DND-41 (cell line): Measurements from ENCODE around the gene CACNA2D3.

ENCODE experiments used
- ATAC-seq: fragments of 200-7000 bp; cut with Tn5 transposase; 3 replicates; pipeline ENCODE4 v1.9.1; 2021; ENCODE audit warnings: low read depth; ENCODE audit not compliant: insufficient read depth
- DNase-seq: peaks from one replicate; pipeline ENCODE4 v3.0.0-alpha.2; 2020
- H2AFZ ChIP-seq: 2 replicates; pipeline ENCODE4 v1.6.0; 2012; ENCODE audit warnings: low read depth, low read length
- H3K27ac ChIP-seq: 2 replicates; pipeline ENCODE4 v1.5.1; 2012; ENCODE audit warnings: low read length, inconsistent platforms
- H3K27me3 ChIP-seq: fragments of 200-600 bp; sonication (generic); 2 replicates; pipeline ENCODE4 v1.6.0; 2012; ENCODE audit warnings: low read length, mild to moderate bottlenecking, inconsistent platforms; ENCODE audit not compliant: insufficient read depth, poor library complexity
- H3K36me3 ChIP-seq: 2 replicates; pipeline ENCODE4 v1.5.1; 2012; ENCODE audit warnings: low read length, inconsistent platforms; ENCODE audit not compliant: insufficient read depth
- H3K4me1 ChIP-seq: 2 replicates; pipeline ENCODE4 v1.5.1; 2012; ENCODE audit warnings: mild to moderate bottlenecking, low read length; ENCODE audit not compliant: insufficient read depth
- H3K4me2 ChIP-seq: 2 replicates; pipeline ENCODE4 v1.6.0; 2012; ENCODE audit warnings: mild to moderate bottlenecking, moderate library complexity, low read length, inconsistent platforms; ENCODE audit not compliant: insufficient read depth
- H3K4me3 ChIP-seq, 2 experiments: fragments of 200-600 bp in 1 of 2; shearing (Covaris generic) in 1 of 2; 2 replicates each; pipeline ENCODE4 v1.5.1; 2012 to 2016; ENCODE audit warnings: inconsistent platforms in 2 of 2, low read length in 2 of 2, mild to moderate bottlenecking in 2 of 2, low read depth in 1 of 2, moderate library complexity in 1 of 2
- H3K79me2 ChIP-seq: 2 replicates; pipeline ENCODE4 v1.6.0; 2012; ENCODE audit warnings: low read length, inconsistent platforms; ENCODE audit not compliant: insufficient read depth
- H3K9ac ChIP-seq: 2 replicates; pipeline ENCODE4 v1.6.0; 2012; ENCODE audit warnings: low read depth, mild to moderate bottlenecking, inconsistent platforms, low read length, moderate library complexity
- H3K9me3 ChIP-seq: 2 replicates; pipeline ENCODE4 v1.5.1; 2012; ENCODE audit warnings: low read length, moderate library complexity, mild to moderate bottlenecking, inconsistent platforms; ENCODE audit not compliant: insufficient read depth, severe bottlenecking
- H4K20me1 ChIP-seq: 2 replicates; pipeline ENCODE4 v1.6.0; 2012; ENCODE audit warnings: low read length; ENCODE audit not compliant: insufficient read depth
- CTCF ChIP-seq: IDR thresholded peaks from 2 replicates; pipeline ENCODE4 v1.5.1; 2012; ENCODE audit warnings: borderline replicate concordance, low read length, moderate library complexity, mild to moderate bottlenecking; ENCODE audit not compliant: poor library complexity, severe bottlenecking; ENCODE audit errors: extremely low read depth
- EZH2 ChIP-seq: IDR thresholded peaks from 3 replicates; pipeline ENCODE4 v1.6.1; 2012; ENCODE audit warnings: borderline replicate concordance, low read depth, mild to moderate bottlenecking, moderate library complexity, low read length, inconsistent platforms; ENCODE audit not compliant: severe bottlenecking

CACNA2D3 gene

GRCh38 chr3:54575618-54575960 is 453.2 kb downstream of the CACNA2D3 start:
- H3K27me3 ChIP-seq, result no peaks in the 10 kb centered on the region
- ATAC-seq (no peak), DNase-seq (no peak)
- no peak overlapping the region for H3K4me3 ChIP-seq
- no peaks in the 10 kb centered on the region for H4K20me1 ChIP-seq
- H3K36me3 ChIP-seq, result no peaks in the 10 kb centered on the region
- TF ChIP-seq CTCF (no peak), EZH2 (no peak)
- H3K27ac ChIP-seq, result no peak overlapping the region
- H3K4me1 ChIP-seq, result no peaks in the 10 kb centered on the region
- no peaks in the 10 kb centered on the region for H3K79me2 ChIP-seq
- no peak overlapping the region for H3K9ac ChIP-seq
- H3K4me2 ChIP-seq, result no peak overlapping the region
- no peak overlapping the region for H2AFZ ChIP-seq
- no peaks in the 10 kb centered on the region for H3K9me3 ChIP-seq

- no peak for DNase-seq
- H2AFZ ChIP-seq, result no peak overlapping the region
- ATAC-seq, result no peak
- H3K9me3 ChIP-seq, result no peaks in the 10 kb centered on the region
- no peaks in the 10 kb centered on the region for H3K79me2 ChIP-seq
- H3K27ac ChIP-seq, result no peak overlapping the region
- H3K9ac ChIP-seq, result no peak overlapping the region
- no peaks in the 10 kb centered on the region for H3K36me3 ChIP-seq
- no peaks in the 10 kb centered on the region for H3K27me3 ChIP-seq
- no peaks in the 10 kb centered on the region for H3K4me1 ChIP-seq
- no peak overlapping the region for H3K4me3 ChIP-seq
- no peaks in the 10 kb centered on the region for H4K20me1 ChIP-seq
- TF ChIP-seq EZH2, result no peak
- no peak for TF ChIP-seq CTCF
- H3K4me2 ChIP-seq, result no peak overlapping the region
Observed at GRCh38 chr3:54577313-54577712, 455.0 kb downstream of the CACNA2D3 start.

- no peak overlapping the region for H3K9ac ChIP-seq
- H3K27me3 ChIP-seq, result no peaks in the 10 kb centered on the region
- DNase-seq (no peak), ATAC-seq (no peak)
- no peaks in the 10 kb centered on the region for H3K79me2 ChIP-seq
- H2AFZ ChIP-seq, result no peak overlapping the region
- no peaks in the 10 kb centered on the region for H4K20me1 ChIP-seq
- TF ChIP-seq CTCF, result no peak
- TF ChIP-seq EZH2, result no peak
- H3K27ac ChIP-seq, result no peak overlapping the region
- no peaks in the 10 kb centered on the region for H3K9me3 ChIP-seq
- no peak overlapping the region for H3K4me3 ChIP-seq
- H3K36me3 ChIP-seq, result no peaks in the 10 kb centered on the region
- H3K4me1 ChIP-seq, result no peaks in the 10 kb centered on the region
- H3K4me2 ChIP-seq, result no peak overlapping the region
Observed at GRCh38 chr3:54578417-54578816, 456.1 kb downstream of the CACNA2D3 start.

GRCh38 chr3:54580453-54580852 is 458.1 kb downstream of the CACNA2D3 start:
- ATAC-seq, result no peak
- Histone ChIP-seq H3K9ac (no peak overlapping the region), H3K4me3 (no peak overlapping the region), H3K36me3 (no peaks in the 10 kb centered on the region), H3K27me3 (no peaks in the 10 kb centered on the region), H4K20me1 (no peaks in the 10 kb centered on the region), H3K27ac (no peak overlapping the region), H3K4me1 (no peaks in the 10 kb centered on the region), H3K9me3 (no peaks in the 10 kb centered on the region), H3K4me2 (no peak overlapping the region), H2AFZ (no peak overlapping the region), H3K79me2 (no peaks in the 10 kb centered on the region)
- no peak for DNase-seq
- TF ChIP-seq EZH2, result no peak
- no peak for TF ChIP-seq CTCF
